ENCODE measurements around the gene GPR142. TPM values are rescaled to one million over a fixed set of nuclear protein-coding genes. Genes with fewer than 3 reads are reported as not detected.

GPR142 gene
- total and polyA plus RNA-seq, 8 donors: not detected

- intact Hi-C loops (cut with DNase I; ENCODE audit: low total_unique reads): no loop called here
- H3K9me3 ChIP-seq: no peaks in the 10 kb centered on the region
- H3K36me3 ChIP-seq: no peaks in the 10 kb centered on the region
- TF ChIP-seq EP300 (IDR thresholded peaks at IDR 0.05) (no peak), CTCF (IDR thresholded peaks at IDR 0.05) (no peak), POLR2A (IDR thresholded peaks at IDR 0.05) (no peak), POLR2AphosphoS5 (IDR thresholded peaks at IDR 0.05) (no peak)
- no peaks in the 10 kb centered on the region for H3K4me1 ChIP-seq
- no peak for DNase-seq
- no peak overlapping the region for H3K27ac ChIP-seq
- no peak overlapping the region for H3K4me3 ChIP-seq
- WGBS, 5 donors: 36 to 52% (median 42%) methylated on average over 10 to 13 of the region's 13 CpGs
- peaks cover 0 to 80% (median 30%) of the 10 kb centered on the region in 3 donors for H3K27me3 ChIP-seq
These were observed 26.8 kb upstream of the GPR142 start for GRCh38 chr17:74340470-74341023.

- Histone ChIP-seq H3K27me3 (peaks cover 0 to 88% (median 30%) of the 10 kb centered on the region in 3 donors), H3K4me3 (no peak overlapping the region), H3K9me3 (no peaks in the 10 kb centered on the region), H3K36me3 (no peaks in the 10 kb centered on the region), H3K4me1 (no peaks in the 10 kb centered on the region), H3K27ac (no peak overlapping the region)
- DNase-seq: no peak
- intact Hi-C loops (cut with DNase I; ENCODE audit: low total_unique reads): no loop called here
- TF ChIP-seq EP300 (IDR thresholded peaks at IDR 0.05): no peak
- no peak for TF ChIP-seq POLR2AphosphoS5 (IDR thresholded peaks at IDR 0.05)
- TF ChIP-seq POLR2A (IDR thresholded peaks at IDR 0.05): no peak
- TF ChIP-seq CTCF (IDR thresholded peaks at IDR 0.05): no peak
- WGBS, 5 donors: 70 to 76% (median 72%) methylated on average over 7 to 10 of the region's 10 CpGs
These were observed 25.1 kb upstream of the GPR142 start for GRCh38 chr17:74342224-74342623.

GRCh38 chr17:74343121-74343520, 24.2 kb upstream of the GPR142 start:
- no peak for TF ChIP-seq POLR2AphosphoS5 (IDR thresholded peaks at IDR 0.05)
- TF ChIP-seq CTCF (IDR thresholded peaks at IDR 0.05): no peak
- no peak for TF ChIP-seq EP300 (IDR thresholded peaks at IDR 0.05)
- TF ChIP-seq POLR2A (IDR thresholded peaks at IDR 0.05): no peak
- no peak for DNase-seq
- no peaks in the 10 kb centered on the region for H3K36me3 ChIP-seq
- H3K27ac ChIP-seq: no peak overlapping the region
- H3K9me3 ChIP-seq: no peaks in the 10 kb centered on the region
- no peaks in the 10 kb centered on the region for H3K4me1 ChIP-seq
- WGBS, 5 donors: 81 to 94% (median 83%) methylated on average over 6 to 8 of the region's 8 CpGs
- no peak overlapping the region for H3K4me3 ChIP-seq
- H3K27me3 ChIP-seq: peaks cover 0 to 87% (median 22%) of the 10 kb centered on the region in 3 donors
- intact Hi-C loops (cut with DNase I; ENCODE audit: low total_unique reads): no loop called here

GRCh38 chr17:74343526-74344284, 23.6 kb upstream of the GPR142 start:
- TF ChIP-seq POLR2A (IDR thresholded peaks at IDR 0.05): no peak
- no peak for TF ChIP-seq EP300 (IDR thresholded peaks at IDR 0.05)
- TF ChIP-seq CTCF (IDR thresholded peaks at IDR 0.05): no peak
- no peak for TF ChIP-seq POLR2AphosphoS5 (IDR thresholded peaks at IDR 0.05)
- peaks cover 0 to 91% (median 22%) of the 10 kb centered on the region in 3 donors for H3K27me3 ChIP-seq
- H3K27ac ChIP-seq: no peak overlapping the region
- no peak overlapping the region for H3K4me3 ChIP-seq
- 37 to 58% (median 45%) methylated on average over 9 of the region's 9 CpGs for WGBS, 5 donors
- intact Hi-C loops (cut with DNase I; ENCODE audit: low total_unique reads): no loop called here
- H3K4me1 ChIP-seq: no peaks in the 10 kb centered on the region
- no peaks in the 10 kb centered on the region for H3K9me3 ChIP-seq
- no peak for DNase-seq
- H3K36me3 ChIP-seq: no peaks in the 10 kb centered on the region

All from stomach (tissue), 9 donors.